MM.1S (cell line): ENCODE data around the gene WFIKKN1.
"Not testable (repeated sequence)": the region's sequence is repeated elsewhere in the genome, so short reads cannot be mapped to it uniquely, and the experiment has no call there.

Experiments used
- DNase-seq: peaks from one replicate; pipeline ENCODE4 v3.0.0-alpha.2; 2015
- H2AFZ ChIP-seq: fragments of 300-600 bp; sonication (generic); 2 replicates; pipeline ENCODE4 v1.6.0; 2016; ENCODE audit warnings: antibody characterized with exemption, low read length
- H3F3A ChIP-seq: fragments of 300-600 bp; sonication (generic); 2 replicates; pipeline ENCODE4 v1.6.1; 2016; ENCODE audit warnings: mild to moderate bottlenecking, antibody characterized with exemption, low read length, moderate library complexity, mixed read lengths; ENCODE audit not compliant: insufficient read depth
- H3K27ac ChIP-seq: fragments of 300-600 bp; sonication (generic); 2 replicates; pipeline ENCODE4 v1.5.1; 2016; ENCODE audit warnings: mild to moderate bottlenecking, low read length
- H3K27me3 ChIP-seq: fragments of 300-600 bp; sonication (generic); replicated peaks from 2 replicates; pipeline ENCODE4 v1.6.0; 2016; ENCODE audit warnings: low read length; ENCODE audit not compliant: insufficient read depth
- H3K36me3 ChIP-seq: fragments of 300-600 bp; sonication (generic); replicated peaks from 2 replicates; pipeline ENCODE4 v1.6.1; 2016; ENCODE audit warnings: mild to moderate bottlenecking, low read length, mixed read lengths; ENCODE audit not compliant: insufficient read depth
- H3K4me1 ChIP-seq: fragments of 300-600 bp; sonication (generic); 2 replicates; pipeline ENCODE4 v1.6.1; 2016; ENCODE audit warnings: low read length, mixed read lengths
- H3K4me2 ChIP-seq: fragments of 300-600 bp; sonication (generic); 2 replicates; pipeline ENCODE4 v1.6.0; 2016; ENCODE audit warnings: low read depth, low read length
- H3K4me3 ChIP-seq: fragments of 300-600 bp; sonication (generic); 2 replicates; pipeline ENCODE4 v1.5.1; 2016; ENCODE audit warnings: low read length, mixed read lengths
- H3K79me2 ChIP-seq: fragments of 300-600 bp; sonication (generic); 2 replicates; pipeline ENCODE4 v1.6.1; 2016; ENCODE audit warnings: mixed run types, low read length, mixed read lengths
- H3K9ac ChIP-seq: fragments of 300-600 bp; sonication (generic); 2 replicates; pipeline ENCODE4 v1.6.1; 2016; ENCODE audit warnings: low read length, mixed read lengths
- H3K9me2 ChIP-seq: fragments of 300-600 bp; sonication (generic); replicated peaks from 2 replicates; pipeline ENCODE4 v1.6.1; 2016; ENCODE audit warnings: mild to moderate bottlenecking, low read length, mixed read lengths; ENCODE audit not compliant: insufficient read depth
- H3K9me3 ChIP-seq: fragments of 300-600 bp; sonication (generic); replicated peaks from 2 replicates; pipeline ENCODE4 v1.6.1; 2016; ENCODE audit warnings: mild to moderate bottlenecking, low read length, mixed read lengths; ENCODE audit not compliant: insufficient read depth
- H4K20me1 ChIP-seq: fragments of 300-600 bp; sonication (generic); 2 replicates; pipeline ENCODE4 v1.6.1; 2016; ENCODE audit warnings: mild to moderate bottlenecking, low read length, moderate library complexity, mixed read lengths; ENCODE audit not compliant: insufficient read depth
- EZH2 ChIP-seq: fragments of 300-600 bp; sonication (generic); optimal IDR thresholded peaks from 2 replicates; pipeline ENCODE3; 2017; ENCODE audit warnings: low read depth, mild to moderate bottlenecking, antibody characterized with exemption, low read length, mixed read lengths
- EZH2phosphoT487 ChIP-seq: fragments of 300-600 bp; sonication (generic); IDR thresholded peaks from 2 replicates; pipeline ENCODE4 v1.6.1; 2018; ENCODE audit warnings: antibody characterized with exemption, low read length
- TF ChIP-seq, protein P1 (sequence below): fragments of 300-600 bp; sonication (generic); IDR thresholded peaks from 2 replicates; pipeline ENCODE4 v1.5.1; 2016; ENCODE audit warnings: antibody characterized with exemption, low read length, mixed read lengths

The WFIKKN1 gene

DNA sequence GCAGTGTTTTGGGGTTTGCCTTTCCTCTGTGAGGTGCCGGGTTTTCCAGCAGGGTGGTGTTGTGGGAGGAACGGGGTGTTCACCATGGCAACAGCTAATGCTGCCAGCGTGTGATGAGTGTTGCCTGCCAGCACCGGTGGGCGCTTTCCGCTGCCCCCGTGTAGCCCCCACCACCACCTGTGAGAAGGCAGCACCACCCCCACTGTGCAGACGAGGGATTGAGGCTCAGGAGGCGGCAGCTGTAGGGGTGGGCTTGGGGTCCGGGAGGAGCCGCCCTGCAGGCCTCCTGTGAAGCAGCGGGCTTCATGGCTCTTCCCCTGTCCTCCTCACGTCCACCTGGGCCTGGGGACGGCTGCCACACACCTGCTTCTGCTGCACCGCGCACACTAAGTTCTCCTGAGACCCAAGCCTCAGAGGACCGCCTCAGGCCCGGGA is 35.7 kb upstream of the WFIKKN1 start:
- Histone ChIP-seq H3K9ac (no peak overlapping the region), H3K4me2 (no peak overlapping the region), H3K79me2 (peaks cover 80% of the 10 kb centered on the region), H3K36me3 (no peaks in the 10 kb centered on the region), H3F3A (no peaks in the 10 kb centered on the region), H3K27ac (no peak overlapping the region), H3K4me3 (no peak overlapping the region), H4K20me1 (no peaks in the 10 kb centered on the region), H3K9me2 (no peaks in the 10 kb centered on the region), H3K27me3 (no peaks in the 10 kb centered on the region), H3K4me1 (no peaks in the 10 kb centered on the region), H2AFZ (no peak overlapping the region), H3K9me3 (no peaks in the 10 kb centered on the region)
- TF ChIP-seq EZH2 = no peak
- no peak for DNase-seq

DNA sequence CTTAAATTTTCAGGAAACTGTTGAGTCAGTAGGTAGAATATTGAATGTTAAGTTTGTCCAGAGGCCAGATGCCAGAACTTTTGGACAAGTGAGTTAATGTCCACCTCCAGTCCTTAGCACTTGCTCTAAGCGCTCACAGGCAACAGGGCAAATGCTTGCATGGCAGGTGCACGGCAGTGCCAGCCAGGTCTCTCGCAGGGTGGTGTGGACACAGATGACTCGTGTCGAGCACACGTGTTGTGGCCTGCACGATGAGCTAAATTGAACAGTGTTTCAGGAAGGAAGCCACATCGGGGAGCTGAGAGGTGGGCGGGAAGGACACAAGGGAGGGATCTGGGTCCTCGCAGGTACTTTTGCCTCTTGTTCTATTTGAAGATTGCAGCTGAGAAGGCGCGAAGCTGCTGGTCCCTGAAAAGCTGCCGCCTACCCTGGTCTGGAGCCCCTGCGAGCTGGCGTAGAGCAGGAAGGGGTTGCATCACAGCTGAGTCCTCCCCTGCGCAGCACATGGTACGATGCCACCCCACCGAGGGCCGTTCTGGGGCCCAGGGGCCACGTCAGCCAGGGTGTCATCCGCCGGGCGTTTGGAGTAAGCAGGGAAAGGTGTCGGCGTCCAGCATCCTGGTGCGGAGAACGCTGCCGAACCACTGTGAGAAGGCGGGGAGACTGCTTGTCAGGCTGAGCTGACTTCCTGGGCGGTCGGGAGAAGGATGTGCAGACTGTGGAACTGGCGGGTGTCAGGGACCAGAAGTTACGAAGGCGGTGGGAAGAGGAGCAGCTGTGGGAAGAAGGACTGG is 34.6 kb upstream of the WFIKKN1 start:
- H3K4me2 ChIP-seq = no peak overlapping the region
- peaks cover 76% of the 10 kb centered on the region for H3K79me2 ChIP-seq
- H3F3A ChIP-seq = no peaks in the 10 kb centered on the region
- TF ChIP-seq EZH2 (no peak), EZH2phosphoT487 (no peak)
- TF ChIP-seq, protein P1, sequence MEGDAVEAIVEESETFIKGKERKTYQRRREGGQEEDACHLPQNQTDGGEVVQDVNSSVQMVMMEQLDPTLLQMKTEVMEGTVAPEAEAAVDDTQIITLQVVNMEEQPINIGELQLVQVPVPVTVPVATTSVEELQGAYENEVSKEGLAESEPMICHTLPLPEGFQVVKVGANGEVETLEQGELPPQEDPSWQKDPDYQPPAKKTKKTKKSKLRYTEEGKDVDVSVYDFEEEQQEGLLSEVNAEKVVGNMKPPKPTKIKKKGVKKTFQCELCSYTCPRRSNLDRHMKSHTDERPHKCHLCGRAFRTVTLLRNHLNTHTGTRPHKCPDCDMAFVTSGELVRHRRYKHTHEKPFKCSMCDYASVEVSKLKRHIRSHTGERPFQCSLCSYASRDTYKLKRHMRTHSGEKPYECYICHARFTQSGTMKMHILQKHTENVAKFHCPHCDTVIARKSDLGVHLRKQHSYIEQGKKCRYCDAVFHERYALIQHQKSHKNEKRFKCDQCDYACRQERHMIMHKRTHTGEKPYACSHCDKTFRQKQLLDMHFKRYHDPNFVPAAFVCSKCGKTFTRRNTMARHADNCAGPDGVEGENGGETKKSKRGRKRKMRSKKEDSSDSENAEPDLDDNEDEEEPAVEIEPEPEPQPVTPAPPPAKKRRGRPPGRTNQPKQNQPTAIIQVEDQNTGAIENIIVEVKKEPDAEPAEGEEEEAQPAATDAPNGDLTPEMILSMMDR = no peak
- no peaks in the 10 kb centered on the region for H4K20me1 ChIP-seq
- no peak for DNase-seq
- H3K9me3 ChIP-seq = no peaks in the 10 kb centered on the region
- no peaks in the 10 kb centered on the region for H3K27me3 ChIP-seq
- no peak overlapping the region for H2AFZ ChIP-seq
- no peak overlapping the region for H3K27ac ChIP-seq
- H3K9me2 ChIP-seq = no peaks in the 10 kb centered on the region
- no peak overlapping the region for H3K9ac ChIP-seq
- H3K36me3 ChIP-seq = no peaks in the 10 kb centered on the region
- H3K4me3 ChIP-seq = no peak overlapping the region
- H3K4me1 ChIP-seq = no peaks in the 10 kb centered on the region

DNA sequence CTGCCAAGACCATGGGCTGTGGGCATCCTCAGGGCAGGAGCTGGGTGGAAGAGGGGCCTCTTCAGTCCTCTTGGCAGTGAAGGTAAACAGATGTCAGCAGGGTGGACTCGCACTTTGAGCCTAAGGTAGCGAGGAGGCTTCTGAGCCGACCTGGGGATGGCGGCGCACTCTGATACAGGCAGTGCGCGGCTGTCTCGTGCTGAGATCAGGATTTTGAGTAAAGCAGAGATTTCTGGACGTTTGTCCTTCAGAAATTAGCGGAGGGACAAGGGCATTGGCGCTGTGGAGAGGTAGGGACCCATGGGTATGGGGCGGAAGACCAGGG is 34.1 kb upstream of the WFIKKN1 start:
- TF ChIP-seq EZH2 = no peak
- no peak for TF ChIP-seq EZH2phosphoT487
- TF ChIP-seq, protein P1 = no peak
- no peaks in the 10 kb centered on the region for H3K4me1 ChIP-seq

DNA sequence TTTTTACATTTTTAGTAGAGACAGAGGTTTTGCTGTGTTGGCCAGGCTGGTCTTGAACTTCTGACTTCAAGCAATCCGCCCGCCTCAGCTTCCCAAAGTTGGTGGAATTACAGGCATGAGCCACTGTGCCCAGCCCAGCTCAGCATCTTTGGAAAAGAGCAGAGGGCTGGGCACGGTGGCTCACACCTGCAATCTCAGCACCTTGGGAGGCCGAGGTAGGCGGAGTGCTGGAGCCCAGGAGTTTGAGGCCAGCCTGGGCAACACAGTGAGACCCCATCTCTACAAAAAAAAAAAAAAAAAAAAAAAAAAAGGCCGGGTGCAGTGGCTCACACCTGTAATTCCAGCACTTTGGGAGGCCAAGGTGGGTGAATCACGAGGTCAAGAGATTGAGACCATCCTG is 33.1 kb upstream of the WFIKKN1 start:
- peaks cover 68% of the 10 kb centered on the region for H3K79me2 ChIP-seq
- not testable (repeated sequence) for H3K4me1 ChIP-seq, H3K9me3 ChIP-seq, H3K36me3 ChIP-seq, H3K9ac ChIP-seq, DNase-seq, H3K27ac ChIP-seq, H4K20me1 ChIP-seq, H3F3A ChIP-seq, H3K9me2 ChIP-seq, H2AFZ ChIP-seq, H3K4me2 ChIP-seq, H3K27me3 ChIP-seq, H3K4me3 ChIP-seq

More for the DNA sequence above, 34.1 kb upstream of the WFIKKN1 start:
- H3K36me3 ChIP-seq = no peaks in the 10 kb centered on the region
- no peaks in the 10 kb centered on the region for H3K9me3 ChIP-seq
- H3K9ac ChIP-seq = no peak overlapping the region
- H4K20me1 ChIP-seq = no peaks in the 10 kb centered on the region
- no peaks in the 10 kb centered on the region for H3K27me3 ChIP-seq
- H3F3A ChIP-seq = no peaks in the 10 kb centered on the region
- no peak overlapping the region for H2AFZ ChIP-seq
- H3K9me2 ChIP-seq = no peaks in the 10 kb centered on the region
- no peak overlapping the region for H3K27ac ChIP-seq
- H3K79me2 ChIP-seq = peaks cover 74% of the 10 kb centered on the region
- H3K4me2 ChIP-seq = no peak overlapping the region
- H3K4me3 ChIP-seq = no peak overlapping the region
- no peak for DNase-seq
